Stomach (tissue), 4 donors: ENCODE data around the gene ADAMTS16.

Experiments used
- POLR2A ChIP-seq, 4 donors: fragments of 450-650 bp; IDR thresholded peaks; one replicate each; pipeline ENCODE4 v1.6.1; 2016; ENCODE audit warnings: antibody characterized with exemption in 4 of 4, control low read depth in 2 of 4, mild to moderate bottlenecking in 1 of 4, moderate library complexity in 1 of 4
- POLR2AphosphoS5 ChIP-seq, 3 donors: sonication (generic); formaldehyde crosslinking; IDR thresholded peaks; one replicate each; pipeline ENCODE4 v1.6.1; 2016; ENCODE audit warnings: antibody characterized with exemption in 3 of 3
- TF ChIP-seq, protein P1 (sequence below), 7 experiments: fragments of 450-650 bp in 4 of 7; fragments of 200-600 bp in 3 of 7; sonication (generic) in 3 of 7; IDR thresholded peaks; one replicate each; pipeline ENCODE4 v1.5.1; 2016 to 2019; ENCODE audit warnings: antibody characterized with exemption in 7 of 7, control low read depth in 2 of 7, mild to moderate bottlenecking in 1 of 7

DNA sequence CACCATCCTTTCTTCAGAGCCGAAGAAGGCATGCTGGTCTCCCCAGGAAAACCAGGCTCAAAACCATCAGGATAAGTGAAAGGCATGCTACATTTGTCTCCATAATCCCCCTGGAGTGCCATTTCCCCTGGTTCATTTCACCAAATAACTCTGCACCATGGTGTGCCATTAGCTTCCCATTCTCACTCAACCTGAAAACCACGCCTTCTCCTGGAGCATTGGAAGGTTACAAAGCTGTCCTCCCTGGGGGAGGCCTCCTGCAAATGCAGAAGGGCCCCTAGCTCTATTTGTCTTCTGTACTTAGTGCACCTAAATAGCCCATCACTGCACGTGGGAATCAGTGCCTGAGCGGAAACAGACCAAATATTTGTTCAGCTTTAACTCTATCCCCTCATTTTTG, 192.2 kb downstream of the ADAMTS16 start:
- TF ChIP-seq POLR2A (IDR thresholded peaks at IDR 0.05) = no peak
- TF ChIP-seq, protein P1, sequence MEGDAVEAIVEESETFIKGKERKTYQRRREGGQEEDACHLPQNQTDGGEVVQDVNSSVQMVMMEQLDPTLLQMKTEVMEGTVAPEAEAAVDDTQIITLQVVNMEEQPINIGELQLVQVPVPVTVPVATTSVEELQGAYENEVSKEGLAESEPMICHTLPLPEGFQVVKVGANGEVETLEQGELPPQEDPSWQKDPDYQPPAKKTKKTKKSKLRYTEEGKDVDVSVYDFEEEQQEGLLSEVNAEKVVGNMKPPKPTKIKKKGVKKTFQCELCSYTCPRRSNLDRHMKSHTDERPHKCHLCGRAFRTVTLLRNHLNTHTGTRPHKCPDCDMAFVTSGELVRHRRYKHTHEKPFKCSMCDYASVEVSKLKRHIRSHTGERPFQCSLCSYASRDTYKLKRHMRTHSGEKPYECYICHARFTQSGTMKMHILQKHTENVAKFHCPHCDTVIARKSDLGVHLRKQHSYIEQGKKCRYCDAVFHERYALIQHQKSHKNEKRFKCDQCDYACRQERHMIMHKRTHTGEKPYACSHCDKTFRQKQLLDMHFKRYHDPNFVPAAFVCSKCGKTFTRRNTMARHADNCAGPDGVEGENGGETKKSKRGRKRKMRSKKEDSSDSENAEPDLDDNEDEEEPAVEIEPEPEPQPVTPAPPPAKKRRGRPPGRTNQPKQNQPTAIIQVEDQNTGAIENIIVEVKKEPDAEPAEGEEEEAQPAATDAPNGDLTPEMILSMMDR (IDR thresholded peaks at IDR 0.05) = no peak
- TF ChIP-seq POLR2AphosphoS5 (IDR thresholded peaks at IDR 0.05) = no peak
